Panc1 (cell line): Measurements from ENCODE around the gene PITX3.
"Not testable (repeated sequence)": the region's sequence is repeated elsewhere in the genome, so short reads cannot be mapped to it uniquely, and the experiment has no call there.

Experiments
- CTCF ChIP-seq: fragments of 450-650 bp; IDR thresholded peaks from 2 replicates; pipeline ENCODE4 v1.5.1; 2017; ENCODE audit warnings: mild to moderate bottlenecking
- POLR2AphosphoS5 ChIP-seq: IDR thresholded peaks from 2 replicates; pipeline ENCODE4 v1.6.1; 2012; ENCODE audit warnings: mild to moderate bottlenecking, low read depth, low read length, moderate library complexity
- TCF7L2 ChIP-seq: IDR thresholded peaks from 2 replicates; pipeline ENCODE4 v1.6.1; 2011; ENCODE audit warnings: mild to moderate bottlenecking, low read depth, low read length, inconsistent platforms

GRCh38 chr10:102188941-102189898, 52.1 kb downstream of the PITX3 start:
- TF ChIP-seq CTCF, POLR2AphosphoS5, TCF7L2: not testable (repeated sequence)
